ENCODE data around the gene MBL2.

MBL2 gene

DNA sequence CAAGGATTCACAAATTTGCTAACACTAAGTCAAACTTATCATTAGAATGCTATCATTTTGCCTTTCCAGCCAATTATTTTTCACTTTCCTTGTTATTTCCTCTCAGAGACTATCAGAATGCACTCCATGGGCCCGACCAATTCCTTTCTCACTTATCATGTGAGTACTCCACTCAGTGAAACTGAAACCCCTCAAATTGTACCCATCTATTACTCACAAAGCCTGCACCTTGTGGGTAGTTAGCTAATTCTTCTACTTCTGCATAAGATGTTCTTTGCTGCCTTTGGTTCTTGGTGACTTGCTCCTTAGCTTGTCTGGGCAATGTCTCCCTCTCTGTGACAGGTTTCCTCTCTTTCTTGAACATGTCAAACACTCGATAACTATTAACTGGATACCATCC is 35.2 kb upstream of the MBL2 start:
- H3K4me3 ChIP-seq (ENCODE audit: low read depth, low read length), result no peak overlapping the region
- CTCF ChIA-PET, result interaction anchor here (0.7 to 1.8 kb wide), 2 partner anchors 10 to 30 kb away, joined by 3 to 9 read pairs; no protein-coding TSS in a partner anchor

GRCh38 chr10:52805414-52806285 is 33.1 kb upstream of the MBL2 start:
- POLR2A ChIA-PET, result no interaction called here
- no peak for TF ChIP-seq CTCF (IDR thresholded peaks at IDR 0.05; ENCODE audit: insufficient read depth, low read length, missing control alignments)
- DNase-seq (ENCODE audit: low read depth, low spot score), result no peak
- no peak overlapping the region for H3K4me3 ChIP-seq (ENCODE audit: low read depth, low read length)
- CTCF ChIA-PET, result no interaction called here

More for the DNA sequence above, 35.2 kb upstream of the MBL2 start:
- no peak for TF ChIP-seq CTCF (IDR thresholded peaks at IDR 0.05; ENCODE audit: insufficient read depth, low read length, missing control alignments)
- no peak for DNase-seq (ENCODE audit: low read depth, low spot score)
- POLR2A ChIA-PET, result no interaction called here

- CTCF ChIA-PET, result interaction anchor here (1.0 kb wide), 1 partner anchor 17 kb away, joined by 4 read pairs; no protein-coding TSS in a partner anchor
- POLR2A ChIA-PET, result no interaction called here
- TF ChIP-seq CTCF (IDR thresholded peaks at IDR 0.05; ENCODE audit: insufficient read depth, low read length, missing control alignments), result no peak
- no peak overlapping the region for H3K4me3 ChIP-seq (ENCODE audit: low read depth, low read length)
- no peak for DNase-seq (ENCODE audit: low read depth, low spot score)
Measured at GRCh38 chr10:52801947-52802346, 29.4 kb upstream of the MBL2 start.

DNA sequence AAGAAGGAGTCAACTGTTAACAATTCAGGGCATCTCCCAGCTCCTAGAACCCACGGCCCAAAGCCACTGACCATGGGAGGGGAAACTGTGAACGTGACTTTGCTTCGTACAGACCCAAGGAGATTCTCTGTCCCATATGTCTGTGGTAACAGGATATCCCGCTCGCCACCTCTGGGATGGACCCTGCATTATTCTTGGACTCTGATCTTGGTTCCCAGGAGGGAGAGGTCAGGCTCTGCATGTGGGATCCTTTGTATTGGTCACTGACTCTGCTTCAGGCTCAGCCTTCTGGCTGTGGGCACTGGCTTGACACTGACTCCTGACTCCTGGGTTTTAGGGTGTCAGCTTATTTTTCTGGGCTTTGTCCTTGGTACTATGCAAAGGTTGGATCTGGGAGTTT is 13.5 kb upstream of the MBL2 start:
- POLR2A ChIA-PET, result no interaction called here
- no peak for DNase-seq (ENCODE audit: low read depth, low spot score)
- CTCF ChIA-PET, result interaction anchor here (0.9 to 4.4 kb wide), 3 partner anchors 8 to 45 kb away, joined by 3 to 28 read pairs (median 3); no protein-coding TSS in a partner anchor
- no peak overlapping the region for H3K4me3 ChIP-seq (ENCODE audit: low read depth, low read length)
- TF ChIP-seq CTCF (IDR thresholded peaks at IDR 0.05; ENCODE audit: insufficient read depth, low read length, missing control alignments), result no peak

DNA sequence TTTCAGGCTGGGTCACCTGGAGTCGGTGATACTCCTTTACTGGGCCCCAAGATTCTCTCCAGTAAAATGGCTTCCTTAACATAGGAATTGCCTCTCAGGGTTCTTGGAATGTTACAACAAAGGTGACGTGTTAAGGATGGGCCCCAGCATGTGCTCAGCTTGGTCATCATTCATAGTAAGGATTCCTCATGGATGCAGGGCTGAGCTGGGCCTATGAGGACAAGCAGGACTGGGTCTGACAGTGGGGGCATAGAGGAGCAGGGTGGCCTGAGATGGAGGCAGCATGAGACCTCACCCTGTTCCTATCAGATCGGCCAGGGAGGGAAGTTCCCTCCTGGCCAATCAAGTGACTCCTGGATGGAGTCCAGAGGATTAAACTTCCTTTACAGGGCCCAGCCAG is 12.8 kb upstream of the MBL2 start:
- CTCF ChIA-PET, result interaction anchor here (1.4 to 4.4 kb wide), 2 partner anchors 9 to 44 kb away, joined by 3 to 28 read pairs; no protein-coding TSS in a partner anchor
- H3K4me3 ChIP-seq (ENCODE audit: low read depth, low read length), result no peak overlapping the region
- DNase-seq (ENCODE audit: low read depth, low spot score), result no peak
- TF ChIP-seq CTCF (IDR thresholded peaks at IDR 0.05; ENCODE audit: insufficient read depth, low read length, missing control alignments), result no peak
- POLR2A ChIA-PET, result no interaction called here

GRCh38 chr10:52783726-52784125 is 11.1 kb upstream of the MBL2 start:
- no peak overlapping the region for H3K4me3 ChIP-seq (ENCODE audit: low read depth, low read length)
- CTCF ChIA-PET, result interaction anchor here (10.0 to 16.8 kb wide), 2 partner anchors 41 to 138 kb away, joined by 135 to 482 read pairs; no protein-coding TSS in a partner anchor
- POLR2A ChIA-PET, result no interaction called here
- DNase-seq (ENCODE audit: low read depth, low spot score), result no peak
- no peak for TF ChIP-seq CTCF (IDR thresholded peaks at IDR 0.05; ENCODE audit: insufficient read depth, low read length, missing control alignments)
